Left kidney (tissue), 2 donors: ENCODE results near the gene TBC1D10B. TPM values are rescaled to one million over a fixed set of nuclear protein-coding genes. Genes with fewer than 3 reads are reported as not detected.
A peak's percentile ranks its signal among the peaks of the same experiment; 100 is the strongest.
"Not testable (repeated sequence)": the region's sequence is repeated elsewhere in the genome, so short reads cannot be mapped to it uniquely, and the experiment has no call there.

Source experiments
- DNase-seq: peaks from one replicate; pipeline ENCODE4 v3.0.0-alpha.2; 2013
- polyA plus RNA-seq: library from polyadenylated mRNA; unstranded; fragments of 120-200 nt; gene quantifications from one replicate; pipeline ENCODE4 v1.2.1, GENCODE V29; 2013; ENCODE audit not compliant: insufficient read length

Gene TBC1D10B
- polyA plus RNA-seq, 1 donor = 35.5 TPM

- no peak for DNase-seq
Measured at GRCh38 chr16:30397776-30398660, 27.7 kb upstream of the TBC1D10B start.

DNA sequence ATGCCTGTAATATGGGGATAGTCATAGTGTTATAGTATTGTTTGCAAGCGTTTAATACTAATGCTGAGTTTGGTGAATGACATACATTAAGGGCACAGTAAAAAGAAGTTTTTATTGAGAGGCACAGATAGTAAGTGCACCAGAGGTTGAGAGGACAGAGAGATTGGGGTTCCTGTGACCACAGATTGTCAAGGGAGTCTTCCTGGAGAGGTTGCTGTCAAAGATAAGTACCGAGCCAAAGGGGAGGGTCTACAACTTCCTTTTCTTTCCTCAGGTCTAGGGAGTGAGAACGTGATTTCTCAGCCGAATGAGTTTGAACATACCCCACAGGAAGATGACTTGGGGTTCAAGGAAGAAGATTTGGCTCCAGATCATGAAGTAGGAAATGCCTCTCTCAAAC, 26.8 kb upstream of the TBC1D10B start:
- no peak for DNase-seq

DNA sequence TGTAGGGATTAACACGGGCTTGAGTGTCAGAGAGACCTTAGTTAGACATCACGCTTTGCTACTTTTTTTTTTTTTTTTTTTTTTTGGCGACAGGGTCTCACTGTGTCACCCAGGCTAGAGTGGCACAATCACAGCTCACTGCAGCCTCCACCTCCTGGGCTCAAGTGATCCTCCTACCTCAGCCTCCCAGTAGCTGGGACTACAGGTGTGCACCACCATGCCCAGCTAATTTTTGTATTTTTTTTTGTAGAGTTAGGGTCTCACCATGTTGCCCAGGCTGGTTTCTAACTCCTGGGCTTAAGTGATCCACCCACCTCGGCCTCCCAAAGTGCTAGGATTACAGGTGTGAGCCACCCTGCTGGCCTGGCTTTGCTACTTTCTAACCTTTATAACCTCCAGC, 26.3 kb upstream of the TBC1D10B start:
- not testable (repeated sequence) for DNase-seq

- no peak for DNase-seq
Measured at GRCh38 chr16:30395992-30396585, 25.8 kb upstream of the TBC1D10B start.

DNA sequence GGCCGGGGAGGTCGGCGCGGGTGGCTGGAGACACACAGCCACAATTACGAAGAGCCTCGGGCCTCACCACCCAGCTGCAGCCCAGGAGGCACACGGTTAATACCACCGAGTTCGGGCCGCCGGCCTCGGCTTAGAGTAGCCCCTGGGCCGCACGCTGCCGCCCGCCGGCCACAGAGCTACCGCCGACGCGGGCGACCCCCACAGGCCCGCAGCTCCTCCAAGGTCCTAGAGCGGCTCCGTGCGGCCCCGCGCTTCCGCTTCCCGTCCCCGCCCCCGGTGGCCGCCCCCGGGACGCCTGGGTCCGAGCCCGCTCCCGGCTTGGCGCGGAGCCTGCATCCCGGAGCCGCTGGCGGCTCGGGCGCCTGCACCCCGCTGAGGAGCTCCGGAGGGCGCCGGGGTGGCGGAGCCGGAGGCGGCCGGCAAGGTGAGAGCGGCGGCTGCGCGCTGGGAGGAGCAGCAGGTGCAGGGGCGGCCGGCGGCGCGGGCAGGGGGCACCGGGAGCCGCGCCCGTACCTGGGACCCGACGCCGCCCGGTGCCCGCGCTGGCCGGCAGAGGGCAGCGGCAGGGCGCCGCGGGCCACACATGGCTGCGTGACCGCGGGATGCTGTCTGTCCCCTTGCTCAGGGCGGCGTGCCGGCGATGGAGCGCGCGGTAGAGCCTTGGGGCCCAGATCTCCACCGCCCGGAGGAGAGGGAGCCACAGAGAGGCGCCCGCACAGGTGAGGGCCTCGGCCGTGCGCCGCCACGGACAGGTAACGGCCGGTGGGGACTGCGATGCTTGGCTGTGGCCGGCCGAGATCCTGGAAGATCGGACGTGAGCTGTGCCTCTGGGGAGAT, 25.1 kb upstream of the TBC1D10B start, which contains the start of gene ZNF48:
ZNF48 (plus strand) TSS at position 266 of the 837 bp plus-strand sequence; CDS start at position 641, 375 bp downstream.
- peak; percentile 92 for DNase-seq

GRCh38 chr16:30394592-30395154, 24.4 kb upstream of the TBC1D10B start:
- DNase-seq = no peak

GRCh38 chr16:30383521-30383920, 13.2 kb upstream of the TBC1D10B start:
- no peak for DNase-seq

DNA sequence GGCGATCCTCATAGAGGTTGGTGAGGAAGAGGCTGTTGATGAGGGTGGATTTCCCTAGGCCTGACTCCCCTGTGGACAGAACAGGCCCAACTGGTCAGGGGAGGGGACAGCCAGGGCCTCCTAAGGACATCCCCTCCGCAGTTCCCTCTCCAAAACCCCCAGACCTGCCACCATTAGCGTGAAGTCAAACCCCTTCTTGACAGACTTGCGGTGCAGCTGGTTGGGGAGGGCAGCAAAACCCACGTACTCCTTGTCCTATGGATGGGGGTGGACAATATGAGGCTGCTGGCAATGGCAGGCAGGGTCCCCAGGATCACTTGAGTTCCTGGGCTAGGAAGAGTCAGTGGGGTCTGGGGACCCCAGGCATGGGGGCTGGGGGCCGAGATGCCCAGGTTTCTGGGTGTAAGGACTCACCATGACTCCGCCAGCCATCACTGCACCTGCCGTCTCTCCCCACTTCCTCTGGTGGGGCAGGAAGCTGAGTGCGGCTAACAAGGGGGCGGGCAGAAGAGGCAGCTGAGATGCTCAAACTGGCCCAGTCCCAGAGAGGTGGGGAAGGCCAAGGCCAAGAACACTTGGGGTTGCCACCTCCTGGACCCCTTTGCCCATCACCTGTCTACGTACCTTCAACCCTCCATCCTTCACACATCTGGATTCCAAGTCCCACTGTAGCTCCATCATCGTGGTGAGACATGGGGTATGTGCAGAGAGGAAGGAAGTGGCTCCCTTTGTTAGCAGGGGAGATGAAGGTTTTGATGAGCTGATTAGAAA, 12.0 kb upstream of the TBC1D10B start, which contains the start of gene SEPTIN1:
SEPTIN1 (minus strand) TSS at position 451 of the 771 bp plus-strand sequence; CDS start at position 432, 19 bp downstream.
- DNase-seq = no peak

DNA sequence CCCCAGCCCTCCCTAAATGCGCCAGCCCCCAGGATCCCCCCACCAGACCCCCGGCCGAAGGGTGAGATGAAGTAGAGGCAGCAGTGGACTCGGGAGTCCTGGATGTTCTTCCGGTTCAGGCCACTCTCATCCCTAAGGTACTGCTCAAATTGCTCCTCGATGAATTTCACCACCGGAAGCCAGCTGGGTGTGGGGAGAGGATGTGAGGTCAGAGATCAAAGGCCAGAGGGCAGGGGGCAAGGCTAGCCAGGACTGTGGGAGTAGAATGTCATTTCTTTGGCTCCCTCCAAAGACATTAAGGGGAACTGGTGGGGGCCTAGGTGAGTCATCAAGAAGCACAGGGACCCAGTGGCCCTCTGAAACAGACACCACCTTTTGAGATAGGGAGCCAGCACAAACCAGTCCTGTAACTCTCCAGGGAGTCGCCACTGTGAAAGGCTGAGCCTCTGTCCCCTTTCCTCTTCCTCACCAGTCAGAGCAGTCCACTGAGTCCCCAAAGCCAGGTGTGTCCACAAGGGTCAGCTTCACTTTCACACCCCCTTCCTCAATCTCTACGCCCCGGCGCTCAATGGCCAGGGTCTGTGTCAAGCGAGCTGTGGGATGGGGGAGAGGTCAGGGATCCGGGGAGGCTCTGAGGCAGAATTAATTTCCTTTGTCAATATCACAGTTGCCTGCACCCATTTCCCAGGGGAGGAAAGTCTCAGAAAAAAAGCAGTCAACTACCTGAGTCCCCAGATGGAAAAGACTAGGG, 11.2 kb upstream of the TBC1D10B start:
- no peak for DNase-seq

GRCh38 chr16:30380803-30381208, 10.5 kb upstream of the TBC1D10B start:
- DNase-seq = no peak

DNA sequence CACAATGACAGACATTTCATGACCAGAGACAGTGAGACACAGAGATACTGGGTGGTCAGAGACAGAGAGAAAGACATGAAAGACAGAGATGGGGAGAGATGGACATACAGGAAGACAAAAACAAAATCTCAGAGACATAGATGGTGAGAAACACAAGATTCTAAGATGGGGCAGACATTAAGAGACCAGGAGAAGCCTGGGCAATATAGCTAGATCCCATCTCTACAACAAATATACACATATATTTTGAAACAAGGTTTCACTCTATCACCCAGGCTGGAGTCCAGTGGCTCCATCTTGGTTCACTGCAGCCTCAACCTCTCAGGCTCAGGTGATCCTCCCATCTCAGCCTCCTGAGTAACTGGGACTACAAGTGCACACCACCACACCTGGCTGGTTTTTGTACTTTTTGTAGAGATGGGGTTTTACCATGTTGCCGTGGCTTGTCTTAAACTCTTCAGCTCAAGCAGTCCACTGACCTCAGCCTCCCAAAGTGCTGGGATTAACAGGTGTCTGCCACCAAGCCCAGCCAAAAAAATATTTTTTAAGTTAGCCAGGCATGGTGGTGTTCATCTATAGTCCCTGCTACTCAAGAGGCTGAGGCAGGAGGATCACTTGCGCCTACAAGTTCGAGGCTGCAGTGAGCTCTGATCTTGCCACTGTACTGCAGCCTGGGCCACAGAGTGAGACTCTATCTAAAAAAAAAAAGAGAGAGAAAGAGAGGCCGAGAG, 9.9 kb upstream of the TBC1D10B start:
- DNase-seq = no peak

DNA sequence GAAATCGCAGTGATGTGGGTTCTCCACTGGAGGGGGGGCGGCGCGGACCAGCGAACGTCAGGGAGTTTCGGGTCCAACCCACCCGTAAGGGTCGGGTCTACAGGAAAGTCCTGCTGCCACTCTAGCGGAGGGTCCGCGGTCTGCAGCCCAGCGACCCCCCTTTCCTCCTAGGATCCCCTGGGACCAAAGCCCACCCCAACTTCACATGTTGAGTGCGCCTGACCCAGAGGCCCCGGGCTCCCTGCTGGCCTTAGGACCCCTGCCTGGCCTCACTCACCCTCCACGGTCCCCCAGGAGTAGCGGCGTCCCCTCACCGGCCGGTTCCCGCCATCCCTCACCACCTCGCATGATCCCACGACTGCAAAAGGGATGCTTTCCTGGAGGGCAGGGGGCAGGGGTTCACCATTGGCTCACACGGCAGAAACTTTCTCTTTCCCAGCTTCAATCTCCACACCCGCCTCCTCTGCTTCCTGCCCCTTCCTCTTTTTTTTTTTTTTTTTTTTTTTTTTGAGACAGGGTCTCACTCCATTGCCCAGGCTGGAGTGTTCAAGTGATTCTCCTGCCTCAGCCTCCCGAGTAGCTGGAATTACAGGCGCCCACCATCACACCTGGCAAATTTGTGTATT, 9.0 kb upstream of the TBC1D10B start:
- DNase-seq = no peak

GRCh38 chr16:30378236-30379157, 8.2 kb upstream of the TBC1D10B start:
- peak; percentile 98 for DNase-seq

DNA sequence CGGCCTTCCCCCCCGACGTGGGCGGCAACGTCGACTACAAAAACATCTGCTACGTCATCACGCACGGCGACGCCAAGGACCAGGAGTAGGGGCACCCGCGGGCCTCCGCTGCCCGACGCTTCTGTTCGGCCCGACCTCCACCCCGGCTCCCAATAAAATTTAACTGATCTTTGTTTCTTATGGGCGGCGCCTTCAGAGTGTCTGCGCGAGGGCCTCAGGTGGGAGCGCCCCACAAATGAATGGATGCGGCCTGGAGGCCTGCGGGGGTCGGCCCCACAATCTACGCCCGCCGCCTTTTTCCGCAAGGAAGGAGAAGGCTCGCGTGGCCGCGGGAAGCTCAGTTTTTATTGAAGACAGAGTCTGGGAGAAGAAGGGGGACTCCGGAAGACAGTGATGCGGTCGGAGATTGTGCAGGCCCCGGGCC, 7.5 kb upstream of the TBC1D10B start:
- peak; percentile 88 for DNase-seq

DNA sequence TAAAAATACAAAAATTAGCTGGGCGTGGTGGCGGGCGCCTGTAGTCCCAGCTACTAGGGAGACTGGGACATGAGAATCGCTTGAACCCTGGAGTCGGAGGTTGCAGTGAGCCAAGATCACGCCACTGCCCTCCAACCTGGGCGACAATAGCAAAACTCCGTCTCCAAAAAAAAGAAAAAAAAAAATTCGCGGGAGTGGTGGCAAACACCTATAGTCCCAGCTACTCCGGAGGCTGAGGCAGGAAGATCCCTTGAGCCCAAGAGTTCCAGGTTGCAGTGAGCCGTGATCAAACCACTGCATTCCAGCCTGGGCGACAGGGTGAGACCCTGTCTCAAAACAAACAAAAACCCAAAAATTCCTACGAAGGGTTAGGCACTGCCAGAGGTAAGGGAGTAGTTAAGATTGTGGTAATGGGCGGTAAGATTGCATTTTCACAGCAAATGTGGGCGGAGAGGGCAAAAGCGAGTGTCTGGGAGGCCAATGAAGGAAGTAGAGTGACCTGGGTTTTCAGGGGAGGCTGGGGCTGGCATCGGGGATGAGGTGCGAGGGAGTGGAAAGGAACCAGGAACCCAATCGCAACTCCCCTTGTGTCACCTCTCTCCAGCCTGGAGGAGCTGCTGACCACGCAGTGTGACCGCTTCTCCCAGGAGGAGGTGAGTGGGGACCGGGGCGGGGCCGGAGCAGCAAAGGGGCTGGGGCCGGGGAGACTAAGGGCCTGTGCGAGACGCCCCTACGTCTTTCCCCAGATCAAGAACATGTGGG, 6.9 kb upstream of the TBC1D10B start:
- DNase-seq = no peak

DNA sequence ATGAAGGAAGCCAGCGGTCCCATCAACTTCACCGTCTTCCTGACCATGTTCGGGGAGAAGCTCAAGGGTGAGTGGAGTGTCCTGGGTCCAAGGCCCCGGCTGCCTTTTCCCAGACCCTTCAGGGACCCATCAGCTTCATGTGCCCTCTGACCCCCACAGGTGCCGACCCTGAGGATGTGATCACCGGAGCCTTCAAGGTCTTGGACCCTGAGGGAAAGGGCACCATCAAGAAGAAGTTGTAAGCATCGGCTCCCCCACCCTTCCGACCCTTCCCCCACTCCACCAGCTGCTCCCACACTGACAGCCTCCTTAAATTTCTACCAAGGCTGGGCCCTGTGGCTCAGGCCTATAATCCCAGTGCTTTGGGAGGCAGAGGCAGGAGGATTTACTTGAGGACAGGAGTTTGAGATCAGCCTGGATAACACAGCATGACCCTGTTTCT, 6.2 kb upstream of the TBC1D10B start:
- no peak for DNase-seq

DNA sequence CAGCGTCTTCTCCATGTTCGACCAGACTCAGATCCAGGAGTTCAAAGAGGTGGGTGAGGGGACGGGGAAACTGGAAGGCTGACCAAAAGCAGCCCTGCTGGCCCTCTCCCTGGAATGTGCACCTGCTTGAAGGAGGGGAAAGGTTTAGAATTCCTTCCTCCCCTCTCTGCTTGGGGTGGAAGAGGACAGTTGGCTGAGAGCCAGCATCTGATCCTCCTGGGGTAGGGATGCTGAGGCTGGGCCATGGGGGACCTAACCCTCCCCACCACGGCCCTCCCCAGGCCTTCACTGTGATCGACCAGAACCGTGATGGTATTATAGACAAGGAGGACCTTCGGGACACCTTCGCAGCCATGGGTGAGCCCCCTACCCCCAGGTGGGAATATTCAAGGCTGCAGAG, 5.6 kb upstream of the TBC1D10B start:
- DNase-seq = no peak
